PC-3 (cell line): ENCODE measurements around the gene NOL11. TPM values are rescaled to one million over a fixed set of nuclear protein-coding genes. Genes with fewer than 3 reads are reported as not detected.

ENCODE experiments used
- ATAC-seq: fragments of 200-7000 bp; cut with Tn5 transposase; 2 replicates; pipeline ENCODE4 v1.9.1; 2020; ENCODE audit warnings: mild to moderate bottlenecking, moderate library complexity
- BruUV-seq: library from RNA; stranded (reverse); fragments of 400-500 nt; replicated peaks from 2 replicates; lab custom pipeline; 2021; lab: Mats Ljungman, UMichigan
- CTCF ChIA-PET: fragments of 300-600 bp; sonication (Branson Sonifier 250); formaldehyde crosslinking; loops from one replicate; lab custom pipeline; 2022; ENCODE audit warnings: antibody characterized with exemption; lab: Charles Lee
- POLR2A ChIA-PET: fragments of 300-600 bp; sonication (Branson Sonifier 250); formaldehyde crosslinking; loops from one replicate; lab custom pipeline; 2022; ENCODE audit warnings: antibody characterized with exemption; ENCODE audit not compliant: unreplicated experiment; lab: Charles Lee
- DNase-seq: peaks from one replicate; pipeline ENCODE4 v3.0.0-alpha.2; 2015
- H2AFZ ChIP-seq: fragments of 300-600 bp; sonication (generic); 2 replicates; pipeline ENCODE4 v1.6.0; 2016; ENCODE audit warnings: antibody characterized with exemption, low read length
- H3F3A ChIP-seq: fragments of 300-600 bp; sonication (generic); one replicate; pipeline ENCODE4 v1.6.0; 2017; ENCODE audit warnings: antibody characterized with exemption, low read length, control low read depth, mild to moderate bottlenecking; ENCODE audit not compliant: unreplicated experiment
- H3K27ac ChIP-seq: fragments of 300-600 bp; sonication (generic); 2 replicates; pipeline ENCODE4 v1.5.1; 2016; ENCODE audit warnings: mild to moderate bottlenecking, low read length
- H3K27me3 ChIP-seq: fragments of 300-600 bp; sonication (generic); 2 replicates; pipeline ENCODE4 v1.6.1; 2016; ENCODE audit warnings: low read length, mixed read lengths
- H3K36me3 ChIP-seq: fragments of 300-600 bp; sonication (generic); 2 replicates; pipeline ENCODE4 v1.6.1; 2016; ENCODE audit warnings: low read depth, mixed run types, low read length, mixed read lengths
- H3K4me1 ChIP-seq: fragments of 300-600 bp; sonication (generic); 2 replicates; pipeline ENCODE4 v1.5.1; 2016; ENCODE audit warnings: low read length; ENCODE audit not compliant: insufficient read depth
- H3K4me2 ChIP-seq: fragments of 300-600 bp; sonication (generic); 2 replicates; pipeline ENCODE4 v1.6.0; 2016; ENCODE audit warnings: low read length
- H3K4me3 ChIP-seq: fragments of 300-600 bp; sonication (generic); 2 replicates; pipeline ENCODE4 v1.5.1; 2016; ENCODE audit warnings: mild to moderate bottlenecking, low read length, mixed read lengths
- H3K79me2 ChIP-seq: fragments of 300-600 bp; sonication (generic); 2 replicates; pipeline ENCODE4 v1.6.1; 2017; ENCODE audit warnings: low read length, mixed read lengths
- H3K9ac ChIP-seq: fragments of 300-600 bp; sonication (generic); 2 replicates; pipeline ENCODE4 v1.6.0; 2016; ENCODE audit warnings: mild to moderate bottlenecking, low read length
- H3K9me2 ChIP-seq: fragments of 300-600 bp; sonication (generic); replicated peaks from 2 replicates; pipeline ENCODE4 v1.6.1; 2016; ENCODE audit warnings: mixed run types, low read length, mixed read lengths
- H3K9me3 ChIP-seq: fragments of 300-600 bp; sonication (generic); 2 replicates; pipeline ENCODE4 v1.6.1; 2016; ENCODE audit warnings: low read length, mixed read lengths
- H4K20me1 ChIP-seq: fragments of 300-600 bp; sonication (generic); 2 replicates; pipeline ENCODE4 v1.6.1; 2016; ENCODE audit warnings: low read length, mixed read lengths
- CTCF ChIP-seq: fragments of 300-600 bp; sonication (generic); conservative IDR thresholded peaks from 2 replicates; pipeline ENCODE4 v1.5.1; 2017; ENCODE audit warnings: antibody characterized with exemption, low read depth, mild to moderate bottlenecking, low read length
- EZH2 ChIP-seq: fragments of 300-600 bp; sonication (generic); IDR thresholded peaks from one replicate; pipeline ENCODE4 v1.6.1; 2017; ENCODE audit warnings: antibody characterized with exemption, mild to moderate bottlenecking, low read length; ENCODE audit not compliant: unreplicated experiment
- EZH2phosphoT487 ChIP-seq: fragments of 300-600 bp; sonication (generic); IDR thresholded peaks from 2 replicates; pipeline ENCODE4 v1.6.1; 2018; ENCODE audit warnings: mild to moderate bottlenecking, antibody characterized with exemption, low read length, borderline replicate concordance
- intact Hi-C: fragments of 100-400 bp; cut with micrococcal nuclease; formaldehyde crosslinking; loops from 2 replicates; pipeline ENCODE4 v1.9.0; 2023
- total RNA-seq: library from RNA; depleted of rRNA; stranded (reverse); fragments of >200 nt; gene quantifications from 2 replicates; pipeline ENCODE4 v1.2.3, GENCODE V29; 2014

Gene NOL11
- total RNA-seq, 1 experiment from 2014 or later = 80.5 TPM

DNA sequence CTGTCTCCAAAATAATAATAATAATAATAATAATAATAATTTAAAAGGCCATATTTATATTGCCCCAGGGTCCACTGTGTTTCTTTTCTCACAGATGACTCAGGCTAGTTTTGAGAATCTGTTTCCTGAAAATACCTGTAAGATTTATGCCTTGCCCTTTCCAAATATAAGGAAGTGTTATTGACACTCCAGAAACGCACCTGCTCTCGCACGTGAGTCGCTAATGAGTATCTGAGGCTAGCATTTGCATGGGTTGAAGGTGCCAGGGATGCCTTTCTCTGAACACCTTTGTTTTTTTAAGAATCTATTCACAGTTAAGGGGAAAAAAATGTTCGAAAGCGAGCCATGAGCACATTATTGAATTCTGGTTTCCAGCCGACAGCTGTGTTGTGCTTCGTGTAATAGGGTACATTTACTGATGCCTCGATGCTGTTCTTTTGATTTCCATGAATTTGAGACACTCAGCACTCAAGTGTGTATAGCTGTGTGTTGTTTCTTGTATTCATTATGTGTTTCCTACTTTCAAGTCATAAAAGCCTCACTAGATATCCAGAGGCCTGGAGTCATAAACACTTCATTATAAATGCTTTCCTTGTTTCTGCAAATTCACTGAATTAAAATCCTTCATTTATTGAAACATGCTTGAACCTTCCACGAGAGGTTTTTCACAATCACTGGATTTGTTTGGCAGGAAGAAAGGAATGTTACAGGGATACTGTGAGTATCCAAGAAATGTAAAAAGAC lies 45.0 kb upstream of the NOL11 start:
- H3F3A ChIP-seq = no peaks in the 10 kb centered on the region
- H3K27ac ChIP-seq = no peak overlapping the region
- intact Hi-C loops = no loop called here
- no peaks in the 10 kb centered on the region for H3K27me3 ChIP-seq
- no peak for TF ChIP-seq EZH2
- no peak for TF ChIP-seq CTCF
- no peak for TF ChIP-seq EZH2phosphoT487
- H4K20me1 ChIP-seq = no peaks in the 10 kb centered on the region
- no peak overlapping the region for H3K9ac ChIP-seq
- no peaks in the 10 kb centered on the region for H3K4me1 ChIP-seq
- H2AFZ ChIP-seq = no peak overlapping the region
- CTCF ChIA-PET = no interaction called here
- H3K4me3 ChIP-seq = no peak overlapping the region
- DNase-seq (no peak), ATAC-seq (no peak)
- H3K79me2 ChIP-seq = no peaks in the 10 kb centered on the region
- BruUV-seq = no TSS peak
- no peaks in the 10 kb centered on the region for H3K36me3 ChIP-seq
- no peaks in the 10 kb centered on the region for H3K9me3 ChIP-seq
- H3K4me2 ChIP-seq = no peak overlapping the region
- POLR2A ChIA-PET = no interaction called here
- H3K9me2 ChIP-seq = no peaks in the 10 kb centered on the region

GRCh38 chr17:67675481-67675880 lies 42.3 kb upstream of the NOL11 start:
- Histone ChIP-seq H3K36me3 (no peaks in the 10 kb centered on the region), H4K20me1 (no peaks in the 10 kb centered on the region), H3K79me2 (no peaks in the 10 kb centered on the region), H3F3A (no peaks in the 10 kb centered on the region), H3K4me2 (no peak overlapping the region), H3K27me3 (no peaks in the 10 kb centered on the region), H3K4me1 (no peaks in the 10 kb centered on the region), H3K27ac (no peak overlapping the region), H3K9me3 (no peaks in the 10 kb centered on the region), H3K9me2 (no peaks in the 10 kb centered on the region), H2AFZ (no peak overlapping the region), H3K9ac (no peak overlapping the region), H3K4me3 (no peak overlapping the region)
- intact Hi-C loops = no loop called here
- BruUV-seq = no TSS peak
- TF ChIP-seq EZH2 (no peak), CTCF (no peak), EZH2phosphoT487 (no peak)
- ATAC-seq (no peak), DNase-seq (no peak)
- ChIA-PET CTCF (no interaction called here), POLR2A (no interaction called here)

DNA sequence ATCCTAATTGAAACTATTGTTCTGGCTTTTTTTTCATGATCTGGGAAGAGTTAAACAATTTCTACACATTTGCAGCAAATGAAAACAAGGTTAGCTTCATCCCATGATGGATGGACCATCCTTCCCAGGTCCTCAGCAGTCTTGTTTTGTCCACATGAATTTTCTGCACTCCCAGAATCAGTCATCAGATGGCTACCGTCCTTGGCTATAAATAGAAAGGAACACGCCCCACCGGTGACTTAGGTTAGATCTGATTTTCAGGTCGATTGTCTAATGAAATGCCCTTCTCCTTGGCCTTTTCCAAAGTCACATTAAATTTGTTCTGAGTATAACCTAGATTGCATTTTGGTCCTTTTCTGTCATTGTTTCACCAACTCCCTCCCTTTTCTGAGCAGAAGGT lies 41.4 kb upstream of the NOL11 start:
- intact Hi-C loops = no loop called here
- ChIA-PET POLR2A (no interaction called here), CTCF (no interaction called here)
- Histone ChIP-seq H3K4me2 (no peak overlapping the region), H3K27me3 (no peaks in the 10 kb centered on the region), H3K4me3 (no peak overlapping the region), H3F3A (no peaks in the 10 kb centered on the region), H3K9me2 (no peaks in the 10 kb centered on the region), H3K79me2 (no peaks in the 10 kb centered on the region), H3K36me3 (no peaks in the 10 kb centered on the region), H3K9ac (no peak overlapping the region), H3K4me1 (no peaks in the 10 kb centered on the region), H2AFZ (no peak overlapping the region), H4K20me1 (no peaks in the 10 kb centered on the region), H3K9me3 (no peaks in the 10 kb centered on the region), H3K27ac (no peak overlapping the region)
- DNase-seq = no peak
- BruUV-seq = no TSS peak
- no peak for TF ChIP-seq CTCF
- no peak for ATAC-seq
